ENCODE results near the gene LY9.

The LY9 gene

DNA sequence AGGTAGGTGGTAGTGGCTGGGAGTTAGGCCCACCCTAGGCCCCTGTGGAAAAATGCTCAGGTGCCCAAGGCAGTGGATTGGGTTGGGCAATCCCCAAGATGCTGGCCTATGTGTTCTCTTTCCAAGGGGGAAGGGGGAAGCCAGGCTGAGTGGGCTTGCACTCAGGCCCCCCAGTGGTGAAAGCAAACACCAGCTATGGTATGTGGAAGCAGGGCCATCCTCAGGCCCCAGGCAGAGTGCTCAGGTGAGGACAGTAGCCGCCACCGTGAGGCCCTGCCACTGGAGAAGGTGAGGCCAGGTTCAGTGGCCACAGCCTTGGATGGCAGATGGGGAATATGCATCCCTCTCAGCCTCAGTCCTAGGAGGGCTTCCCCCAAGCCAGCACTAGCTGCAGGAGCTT, 11.8 kb downstream of the LY9 start:
- TF ChIP-seq, protein P1, sequence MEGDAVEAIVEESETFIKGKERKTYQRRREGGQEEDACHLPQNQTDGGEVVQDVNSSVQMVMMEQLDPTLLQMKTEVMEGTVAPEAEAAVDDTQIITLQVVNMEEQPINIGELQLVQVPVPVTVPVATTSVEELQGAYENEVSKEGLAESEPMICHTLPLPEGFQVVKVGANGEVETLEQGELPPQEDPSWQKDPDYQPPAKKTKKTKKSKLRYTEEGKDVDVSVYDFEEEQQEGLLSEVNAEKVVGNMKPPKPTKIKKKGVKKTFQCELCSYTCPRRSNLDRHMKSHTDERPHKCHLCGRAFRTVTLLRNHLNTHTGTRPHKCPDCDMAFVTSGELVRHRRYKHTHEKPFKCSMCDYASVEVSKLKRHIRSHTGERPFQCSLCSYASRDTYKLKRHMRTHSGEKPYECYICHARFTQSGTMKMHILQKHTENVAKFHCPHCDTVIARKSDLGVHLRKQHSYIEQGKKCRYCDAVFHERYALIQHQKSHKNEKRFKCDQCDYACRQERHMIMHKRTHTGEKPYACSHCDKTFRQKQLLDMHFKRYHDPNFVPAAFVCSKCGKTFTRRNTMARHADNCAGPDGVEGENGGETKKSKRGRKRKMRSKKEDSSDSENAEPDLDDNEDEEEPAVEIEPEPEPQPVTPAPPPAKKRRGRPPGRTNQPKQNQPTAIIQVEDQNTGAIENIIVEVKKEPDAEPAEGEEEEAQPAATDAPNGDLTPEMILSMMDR (IDR thresholded peaks at IDR 0.05; ENCODE audit: low read depth, low read length), result no peak
- Histone ChIP-seq H3K4me3 (ENCODE audit: low read depth, low read length) (no peak overlapping the region), H3K36me3 (no peaks in the 10 kb centered on the region), H3K4me1 (no peaks in the 10 kb centered on the region), H3K27me3 (no peaks in the 10 kb centered on the region; the same call in 1 of the 2 replicates), H3K9me3 (peaks cover 2% of the 10 kb centered on the region; the same call in 1 of the 2 replicates)
- no peak for DNase-seq

DNA sequence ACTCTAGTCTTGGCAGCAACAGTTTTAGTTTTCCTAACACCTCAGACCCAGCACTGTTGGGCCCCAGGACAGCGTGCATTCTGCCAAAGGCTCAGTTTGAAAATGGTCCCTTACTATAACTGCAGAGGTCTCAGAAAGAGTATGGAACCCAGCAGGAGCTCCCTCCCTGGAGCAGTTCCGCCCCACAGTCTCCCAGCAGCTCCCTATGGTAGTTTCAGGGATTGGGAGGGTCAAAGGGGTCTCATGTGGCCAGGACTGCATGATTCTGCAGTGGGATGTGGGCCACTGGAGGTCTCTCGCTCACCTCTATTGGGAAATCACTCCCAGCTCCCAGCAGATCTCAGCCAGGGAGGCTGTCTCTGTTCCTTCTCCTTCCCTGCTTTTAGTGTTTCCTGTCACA, 12.3 kb downstream of the LY9 start:
- Histone ChIP-seq H3K36me3 (no peaks in the 10 kb centered on the region), H3K4me3 (ENCODE audit: low read depth, low read length) (no peak overlapping the region), H3K9me3 (peaks cover 2% of the 10 kb centered on the region; the same call in 1 of the 2 replicates), H3K27me3 (no peaks in the 10 kb centered on the region; the same call in 1 of the 2 replicates), H3K4me1 (no peaks in the 10 kb centered on the region)
- TF ChIP-seq, protein P1 (IDR thresholded peaks at IDR 0.05; ENCODE audit: low read depth, low read length), result no peak
- DNase-seq, result no peak

DNA sequence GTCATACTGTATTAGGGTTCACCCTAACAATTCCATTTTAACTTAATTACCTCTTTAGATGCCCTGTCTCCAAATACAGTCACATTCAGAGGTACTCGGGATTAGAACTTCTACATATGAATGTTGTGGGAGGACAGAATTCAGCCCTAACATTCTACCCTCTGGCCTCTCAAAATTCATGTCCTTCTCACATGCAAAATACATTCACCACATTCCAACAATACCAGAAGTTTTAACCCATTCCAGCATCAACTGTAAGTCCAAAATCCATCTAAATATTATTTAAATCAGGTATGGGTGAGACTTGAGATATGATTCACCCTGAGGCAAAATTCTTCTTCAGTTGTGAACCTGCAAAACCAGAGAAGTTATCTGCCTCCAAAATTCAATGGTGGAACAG, 14.5 kb downstream of the LY9 start:
- TF ChIP-seq, protein P1 (IDR thresholded peaks at IDR 0.05; ENCODE audit: low read depth, low read length), result no peak
- H3K27me3 ChIP-seq, result no peaks in the 10 kb centered on the region; the same call in 1 of the 2 replicates
- peaks cover 2% of the 10 kb centered on the region; the same call in 1 of the 2 replicates for H3K9me3 ChIP-seq
- H3K4me3 ChIP-seq (ENCODE audit: low read depth, low read length), result no peak overlapping the region
- no peak for DNase-seq
- H3K36me3 ChIP-seq, result no peaks in the 10 kb centered on the region
- no peaks in the 10 kb centered on the region for H3K4me1 ChIP-seq

DNA sequence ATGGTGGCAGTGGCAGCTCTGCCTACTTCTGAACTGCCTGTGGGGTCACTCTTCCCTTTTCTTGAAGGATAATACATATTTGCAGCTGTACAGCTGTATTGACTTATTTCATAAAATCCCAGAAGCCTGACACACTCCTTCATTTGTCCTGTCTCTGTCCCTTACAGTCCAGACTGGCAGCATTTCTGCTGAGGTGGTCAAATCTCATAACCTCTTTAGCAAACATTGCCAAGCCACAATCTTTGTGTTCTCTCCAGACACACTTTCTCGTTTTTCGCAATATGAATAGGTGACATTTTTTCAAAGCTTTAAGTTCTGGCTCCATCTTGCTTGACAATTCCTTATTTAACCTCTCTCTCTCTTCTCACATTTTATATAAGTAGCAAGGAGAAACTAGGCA, 15.2 kb downstream of the LY9 start:
- Histone ChIP-seq H3K27me3 (no peaks in the 10 kb centered on the region; the same call in 1 of the 2 replicates), H3K36me3 (no peaks in the 10 kb centered on the region), H3K9me3 (peaks cover 2% of the 10 kb centered on the region; the same call in 1 of the 2 replicates), H3K4me1 (no peaks in the 10 kb centered on the region), H3K4me3 (ENCODE audit: low read depth, low read length) (no peak overlapping the region)
- no peak for DNase-seq
- TF ChIP-seq, protein P1 (IDR thresholded peaks at IDR 0.05; ENCODE audit: low read depth, low read length), result no peak

DNA sequence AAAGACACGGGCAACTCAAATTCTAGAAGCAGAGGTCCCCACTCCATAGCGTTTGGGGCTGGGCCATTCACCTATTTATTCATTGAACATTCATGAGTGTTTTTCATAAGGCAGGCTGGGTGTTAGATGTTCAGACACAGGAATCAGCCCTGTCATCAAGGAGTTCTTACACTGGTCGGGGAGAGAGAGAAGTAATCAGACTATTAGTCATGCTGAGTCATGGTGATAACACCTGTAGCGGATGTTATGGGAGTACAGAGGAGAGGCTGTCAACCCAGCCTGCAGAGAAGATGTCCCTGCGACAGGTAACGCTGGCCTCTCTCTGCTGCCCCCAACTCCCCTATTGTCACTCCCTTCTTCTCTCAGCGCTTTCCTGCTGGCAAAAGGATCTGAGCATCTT, 17.2 kb downstream of the LY9 start:
- no peaks in the 10 kb centered on the region for H3K4me1 ChIP-seq
- TF ChIP-seq, protein P1 (IDR thresholded peaks at IDR 0.05; ENCODE audit: low read depth, low read length), result no peak
- H3K27me3 ChIP-seq, result no peaks in the 10 kb centered on the region; the same call in 1 of the 2 replicates
- no peaks in the 10 kb centered on the region for H3K36me3 ChIP-seq
- DNase-seq, result no peak
- no peak overlapping the region for H3K4me3 ChIP-seq (ENCODE audit: low read depth, low read length)
- no peaks in the 10 kb centered on the region for H3K9me3 ChIP-seq

DNA sequence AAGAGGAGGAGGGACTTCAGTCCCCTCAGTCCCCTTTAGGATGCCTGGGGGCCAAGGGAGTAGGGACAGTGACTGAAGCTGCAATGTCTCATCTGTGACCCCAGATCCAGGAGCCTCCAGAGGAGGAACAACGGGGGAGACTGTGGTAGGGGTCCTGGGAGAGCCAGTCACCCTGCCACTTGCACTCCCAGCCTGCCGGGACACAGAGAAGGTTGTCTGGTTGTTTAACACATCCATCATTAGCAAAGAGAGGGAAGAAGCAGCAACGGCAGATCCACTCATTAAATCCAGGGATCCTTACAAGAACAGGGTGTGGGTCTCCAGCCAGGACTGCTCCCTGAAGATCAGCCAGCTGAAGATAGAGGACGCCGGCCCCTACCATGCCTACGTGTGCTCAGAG, 18.3 kb downstream of the LY9 start:
- Histone ChIP-seq H3K27me3 (no peaks in the 10 kb centered on the region; the same call in 1 of the 2 replicates), H3K4me3 (ENCODE audit: low read depth, low read length) (no peak overlapping the region), H3K36me3 (no peaks in the 10 kb centered on the region), H3K4me1 (no peaks in the 10 kb centered on the region), H3K9me3 (no peaks in the 10 kb centered on the region)
- TF ChIP-seq, protein P1 (IDR thresholded peaks at IDR 0.05; ENCODE audit: low read depth, low read length), result no peak
- DNase-seq, result no peak
